Lower leg skin (tissue), 3 donors: ENCODE results near the gene SEPTIN2.

Experiments
- POLR2A ChIP-seq, 2 donors: fragments of 450-650 bp; IDR thresholded peaks; one replicate each; pipeline ENCODE4 v1.6.1; 2016 to 2017; ENCODE audit warnings: antibody characterized with exemption in 2 of 2, mild to moderate bottlenecking in 1 of 2, moderate library complexity in 1 of 2
- TF ChIP-seq, protein P1 (sequence below), 3 donors: fragments of 450-650 bp; IDR thresholded peaks; one replicate each; pipeline ENCODE4 v1.5.1; 2016; ENCODE audit warnings: antibody characterized with exemption in 3 of 3, mild to moderate bottlenecking in 3 of 3, moderate library complexity in 2 of 3

DNA sequence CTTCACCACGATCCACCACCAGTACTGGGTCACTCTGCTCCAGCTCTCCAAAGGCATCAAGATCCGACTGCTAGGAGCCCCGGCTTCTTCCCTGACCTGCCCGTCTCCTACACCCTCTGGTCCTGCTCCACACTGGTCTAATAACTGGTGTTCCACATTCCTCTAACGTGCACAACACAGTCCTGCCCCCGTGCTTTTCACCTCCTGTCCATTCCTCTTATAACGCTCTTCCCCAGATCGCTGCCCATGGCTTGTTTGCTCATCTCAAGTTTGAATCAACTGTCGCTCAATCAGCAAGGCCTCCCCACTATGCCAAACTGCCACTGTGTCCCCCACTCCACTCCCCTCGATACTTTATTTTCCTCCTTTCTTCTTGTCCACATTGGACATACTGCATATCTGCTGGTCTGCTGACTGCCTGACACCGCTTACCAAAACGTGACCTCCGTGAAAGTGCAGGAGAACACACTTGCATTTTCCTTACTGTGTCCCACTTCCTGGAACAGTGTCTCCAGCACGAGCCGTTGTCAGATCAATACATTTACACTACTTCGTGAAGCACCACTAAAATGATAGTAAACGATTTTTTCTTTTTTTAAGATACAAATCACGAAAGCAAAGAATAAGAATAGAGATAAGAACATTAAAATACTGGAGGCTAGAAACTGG is 6.8 kb upstream of the SEPTIN2 start:
- TF ChIP-seq, protein P1, sequence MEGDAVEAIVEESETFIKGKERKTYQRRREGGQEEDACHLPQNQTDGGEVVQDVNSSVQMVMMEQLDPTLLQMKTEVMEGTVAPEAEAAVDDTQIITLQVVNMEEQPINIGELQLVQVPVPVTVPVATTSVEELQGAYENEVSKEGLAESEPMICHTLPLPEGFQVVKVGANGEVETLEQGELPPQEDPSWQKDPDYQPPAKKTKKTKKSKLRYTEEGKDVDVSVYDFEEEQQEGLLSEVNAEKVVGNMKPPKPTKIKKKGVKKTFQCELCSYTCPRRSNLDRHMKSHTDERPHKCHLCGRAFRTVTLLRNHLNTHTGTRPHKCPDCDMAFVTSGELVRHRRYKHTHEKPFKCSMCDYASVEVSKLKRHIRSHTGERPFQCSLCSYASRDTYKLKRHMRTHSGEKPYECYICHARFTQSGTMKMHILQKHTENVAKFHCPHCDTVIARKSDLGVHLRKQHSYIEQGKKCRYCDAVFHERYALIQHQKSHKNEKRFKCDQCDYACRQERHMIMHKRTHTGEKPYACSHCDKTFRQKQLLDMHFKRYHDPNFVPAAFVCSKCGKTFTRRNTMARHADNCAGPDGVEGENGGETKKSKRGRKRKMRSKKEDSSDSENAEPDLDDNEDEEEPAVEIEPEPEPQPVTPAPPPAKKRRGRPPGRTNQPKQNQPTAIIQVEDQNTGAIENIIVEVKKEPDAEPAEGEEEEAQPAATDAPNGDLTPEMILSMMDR (IDR thresholded peaks at IDR 0.05), result no peak
- TF ChIP-seq POLR2A (IDR thresholded peaks at IDR 0.05), result no peak
